Right kidney (tissue), 1 donor: ENCODE data around the gene NPAS2.
A peak's percentile ranks its signal among the peaks of the same experiment; 100 is the strongest.

Experiments
- DNase-seq: peaks from one replicate; pipeline ENCODE4 v3.0.0-alpha.2; 2016

NPAS2 gene

GRCh38 chr2:100968146-100969145 lies 148.5 kb downstream of the NPAS2 start:
- no peak for DNase-seq

GRCh38 chr2:100969998-100970397 lies 150.1 kb downstream of the NPAS2 start:
- DNase-seq, result no peak

GRCh38 chr2:100971221-100971620 lies 151.3 kb downstream of the NPAS2 start:
- DNase-seq, result no peak

DNA sequence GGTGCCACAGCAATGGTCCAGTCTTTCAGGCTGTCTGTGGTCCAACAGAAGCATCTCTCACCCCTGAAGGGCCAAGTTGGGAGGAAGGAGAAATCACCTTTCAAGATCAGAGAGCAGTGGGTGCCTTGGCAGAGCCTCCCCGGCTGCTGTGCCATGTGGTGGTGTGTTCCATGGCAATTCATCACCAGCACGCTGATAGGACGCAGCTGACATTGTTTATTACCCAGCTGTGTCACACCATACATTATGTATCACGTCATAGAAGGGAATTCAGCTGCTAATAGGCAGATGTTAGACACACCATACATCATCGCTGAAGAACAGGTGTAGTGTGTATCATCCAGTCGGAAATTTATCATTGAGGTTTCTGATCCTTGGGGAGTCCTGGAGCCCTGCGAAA lies 152.5 kb downstream of the NPAS2 start:
- DNase-seq, result no peak

- DNase-seq, result no peak
These were observed 155.0 kb downstream of the NPAS2 start for GRCh38 chr2:100974712-100975520.

DNA sequence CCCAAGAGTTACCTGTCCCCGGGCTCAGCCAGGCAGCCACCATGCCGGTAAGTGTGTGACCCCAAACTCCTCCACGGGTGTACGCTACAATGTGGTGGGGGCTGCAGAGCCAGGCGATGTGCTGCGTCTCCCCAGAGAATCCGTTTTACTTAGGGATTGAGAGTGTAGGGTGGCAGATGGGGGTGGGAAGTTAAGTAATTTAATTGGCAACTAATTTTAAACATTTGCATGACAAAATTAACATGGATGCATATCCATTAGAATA lies 155.5 kb downstream of the NPAS2 start:
- no peak for DNase-seq

DNA sequence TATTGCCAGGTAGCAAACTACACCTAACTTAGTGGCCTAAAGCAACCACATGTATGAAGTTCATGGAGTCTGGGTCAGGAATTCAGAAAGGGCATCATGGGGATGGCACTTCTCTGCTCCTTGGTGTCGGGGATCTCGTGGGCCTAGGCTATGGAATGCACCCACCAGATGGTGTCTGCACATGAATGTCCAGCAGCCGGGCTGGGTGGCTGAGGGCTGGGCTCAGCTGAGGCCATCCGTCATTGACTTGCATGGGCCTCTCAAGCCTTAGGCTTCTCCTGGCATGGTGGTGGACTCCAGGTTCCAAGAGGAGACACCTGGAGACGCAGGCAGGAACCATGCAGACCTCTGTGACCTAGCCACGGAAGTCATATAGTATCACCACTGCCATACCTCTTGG lies 156.1 kb downstream of the NPAS2 start:
- no peak for DNase-seq

DNA sequence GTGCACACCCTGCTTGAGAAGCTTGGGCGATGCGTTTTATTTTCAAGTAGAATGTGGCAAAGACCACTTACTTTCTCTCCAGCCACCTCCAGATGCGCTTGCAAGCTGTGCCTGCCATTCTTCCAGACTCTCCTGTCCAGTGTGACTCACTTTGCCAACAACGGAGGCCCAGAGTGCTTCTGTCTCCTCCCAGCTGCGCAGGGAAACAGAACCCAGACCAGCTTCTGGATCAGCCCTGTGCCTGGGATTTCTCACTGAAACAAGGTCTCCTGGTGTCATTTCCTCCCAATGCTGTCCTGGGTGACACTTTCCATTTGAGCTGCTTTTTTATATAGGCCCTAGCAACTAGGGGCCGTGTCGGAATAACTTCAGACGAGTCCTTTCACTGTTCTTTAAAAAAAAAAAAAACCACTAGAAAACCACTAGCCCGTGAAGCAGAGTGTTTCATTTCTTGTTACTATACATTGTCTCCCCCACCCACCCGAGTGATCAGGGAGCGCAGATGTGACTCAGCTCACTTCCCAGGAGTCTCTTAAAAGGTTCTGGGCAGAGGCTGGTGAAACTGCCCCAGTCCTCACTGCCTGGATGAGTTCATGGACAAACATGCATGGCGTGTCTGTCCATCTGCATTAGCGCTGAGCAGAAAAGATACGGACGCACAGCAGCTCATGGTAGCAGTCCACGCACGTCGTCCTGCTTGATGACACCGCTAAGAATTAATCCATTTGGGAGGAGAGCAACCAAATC lies 156.9 kb downstream of the NPAS2 start:
- DNase-seq, result peak; percentile 26

DNA sequence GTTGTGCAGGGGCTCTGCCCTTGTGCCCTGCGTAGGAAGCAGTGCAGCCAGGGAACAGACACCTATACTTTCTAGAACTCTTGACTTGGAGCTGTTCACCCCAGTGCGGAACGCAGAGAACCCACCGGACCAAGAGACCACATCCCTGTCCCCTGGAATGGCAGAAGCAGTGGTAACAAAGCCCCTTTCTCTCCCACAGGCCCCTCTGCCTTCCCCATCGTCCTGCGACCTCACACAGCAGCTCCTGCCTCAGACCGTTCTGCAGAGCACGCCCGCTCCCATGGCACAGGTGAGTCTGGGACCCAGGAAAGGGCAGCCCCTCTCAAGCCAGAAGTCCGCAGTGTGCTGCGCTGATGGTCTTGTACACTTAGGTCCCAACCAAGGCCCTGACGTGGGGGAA lies 157.6 kb downstream of the NPAS2 start:
- DNase-seq, result no peak

DNA sequence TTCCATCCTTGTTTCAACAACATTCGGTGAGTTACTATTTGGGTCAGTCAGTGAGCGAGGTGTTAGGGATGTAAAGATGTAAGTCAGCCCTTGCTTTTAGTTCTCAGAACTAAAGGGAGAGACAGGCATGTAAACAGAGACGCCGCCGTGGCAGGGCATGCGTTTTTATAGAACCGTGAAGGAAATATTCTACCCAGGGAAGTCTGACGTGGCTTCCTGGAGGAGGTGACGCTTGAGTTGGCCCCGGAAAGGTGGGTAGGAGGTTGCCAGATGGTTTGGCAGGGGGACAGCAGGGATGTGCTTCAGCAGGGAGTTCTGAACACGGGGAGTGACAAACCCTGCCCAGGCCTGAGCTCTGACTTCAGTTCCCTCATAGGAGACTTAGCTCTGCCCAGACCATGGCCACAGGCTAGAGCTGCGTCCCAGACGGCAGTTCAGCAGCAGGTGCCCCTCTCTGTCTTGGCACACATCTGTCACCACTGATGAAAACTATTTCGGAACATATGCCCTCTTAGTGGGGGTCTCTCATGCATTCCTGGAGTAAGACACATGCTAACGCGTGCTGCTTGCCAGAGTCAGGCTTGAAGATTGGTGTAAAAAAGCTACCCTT lies 158.7 kb downstream of the NPAS2 start:
- no peak for DNase-seq

- no peak for DNase-seq
These were observed 160.1 kb downstream of the NPAS2 start for GRCh38 chr2:100980046-100980445.

DNA sequence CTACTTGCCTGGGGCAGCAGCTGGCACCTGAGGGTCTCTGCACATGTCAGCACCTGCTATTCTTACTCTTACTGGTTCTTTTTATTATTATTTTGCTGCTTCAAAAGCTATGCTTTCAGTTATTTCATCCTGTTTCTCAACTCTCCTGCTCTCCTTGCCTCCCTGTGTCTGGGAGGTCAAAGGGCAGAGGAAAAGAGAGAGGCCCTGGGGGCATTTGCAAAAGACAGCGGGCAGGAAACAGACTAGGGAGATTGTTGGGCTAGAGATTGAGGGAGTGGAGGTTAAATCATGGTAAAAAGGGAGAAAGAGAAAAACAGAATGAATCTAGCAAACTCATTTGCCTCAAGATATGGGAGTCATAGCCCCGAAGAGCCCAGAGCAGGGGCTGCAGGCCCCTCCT lies 161.1 kb downstream of the NPAS2 start:
- no peak for DNase-seq

- no peak for DNase-seq
These were observed 162.5 kb downstream of the NPAS2 start for GRCh38 chr2:100982431-100982861.

DNA sequence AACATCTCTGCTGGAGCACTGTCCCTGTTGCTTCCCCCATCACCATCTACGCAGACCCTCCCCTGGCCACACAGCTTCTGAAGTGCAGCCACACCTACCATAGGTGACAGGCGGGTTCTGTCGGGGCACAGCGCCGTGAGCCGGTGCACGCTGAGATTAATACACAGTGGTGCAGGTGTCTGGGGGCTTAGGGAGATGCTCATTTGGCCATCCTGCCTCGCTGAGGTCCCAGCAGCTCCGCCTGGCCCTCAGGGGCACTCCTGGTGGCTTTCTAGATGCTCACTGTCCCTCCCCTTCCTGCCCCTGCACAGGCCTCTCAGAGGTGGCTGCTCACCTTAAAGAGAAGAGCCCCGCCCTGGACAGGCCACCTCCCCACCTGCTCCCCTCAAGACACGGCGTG lies 163.3 kb downstream of the NPAS2 start:
- no peak for DNase-seq

- DNase-seq, result no peak
These were observed 163.9 kb downstream of the NPAS2 start for GRCh38 chr2:100983684-100984310.

GRCh38 chr2:100984892-100985307 lies 165.0 kb downstream of the NPAS2 start:
- DNase-seq, result no peak

DNA sequence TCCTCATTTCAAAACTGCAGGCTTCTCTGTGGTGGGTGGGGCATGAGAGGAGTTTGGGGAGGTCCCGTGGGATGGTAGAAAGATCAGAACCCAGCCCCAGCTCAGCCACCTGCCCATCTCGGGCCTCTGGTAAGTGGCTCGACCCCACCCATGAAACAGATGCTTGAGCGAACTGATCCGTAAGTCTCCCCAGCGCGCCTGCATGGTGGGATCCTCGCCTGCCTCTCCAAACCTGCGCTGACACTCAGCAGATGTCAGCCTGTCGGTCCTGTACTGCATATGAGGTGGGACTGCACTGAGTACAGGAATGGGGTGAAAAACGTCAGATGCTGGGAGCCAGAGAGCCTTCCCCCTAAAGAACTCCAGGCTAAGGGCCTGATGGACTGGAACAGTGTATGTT lies 166.2 kb downstream of the NPAS2 start:
- no peak for DNase-seq

DNA sequence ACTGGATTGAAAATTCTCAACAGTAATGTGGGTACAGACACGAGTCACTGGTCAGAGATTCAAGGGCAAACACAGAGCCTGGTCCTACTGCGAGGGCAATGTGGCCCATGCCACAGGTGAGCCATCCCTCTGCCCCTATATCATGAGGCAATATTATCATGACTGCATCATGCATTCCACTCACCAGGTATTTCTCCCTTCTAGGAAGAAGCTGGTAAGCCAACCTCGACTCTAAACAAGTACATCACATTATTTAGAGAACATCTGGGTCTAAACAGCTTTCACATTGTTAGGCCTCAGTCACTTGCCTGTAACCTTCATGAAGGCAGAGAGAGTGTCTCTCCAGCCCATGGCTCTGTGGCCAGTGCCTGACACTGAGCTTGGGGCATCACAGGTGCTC lies 167.6 kb downstream of the NPAS2 start:
- no peak for DNase-seq

- no peak for DNase-seq
These were observed 168.0 kb downstream of the NPAS2 start for GRCh38 chr2:100987974-100988373.

GRCh38 chr2:100988630-100989417 lies 168.9 kb downstream of the NPAS2 start:
- no peak for DNase-seq

DNA sequence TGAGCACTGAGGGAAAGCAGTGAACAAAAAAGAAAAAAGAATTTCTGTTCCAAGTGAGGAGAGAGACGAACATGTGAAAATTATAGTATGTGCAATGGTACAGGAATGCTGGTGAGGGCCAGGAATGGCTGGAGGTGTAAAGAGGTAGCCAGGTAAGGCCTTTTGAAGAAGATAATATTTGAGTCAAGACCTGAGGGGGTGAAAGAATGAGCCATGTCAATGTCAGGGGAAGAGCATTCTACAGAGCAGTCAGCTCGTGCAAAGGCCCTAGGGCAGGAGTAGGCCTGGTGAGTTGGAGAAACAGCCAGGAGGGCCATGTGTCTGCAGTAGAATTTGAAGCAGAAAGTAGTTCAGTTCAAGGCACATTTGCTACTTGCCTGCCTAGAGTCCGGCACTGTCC lies 169.7 kb downstream of the NPAS2 start:
- DNase-seq, result no peak
